ENCODE data around the gene SLC12A4. TPM values are rescaled to one million over a fixed set of nuclear protein-coding genes. Genes with fewer than 3 reads are reported as not detected.
A peak's percentile ranks its signal among the peaks of the same experiment; 100 is the strongest.

The SLC12A4 gene
- total RNA-seq, 4 donors from 2014 or later = 65.8 to 142 (median 81.3) TPM

- no peak for DNase-seq (ENCODE audit: extremely low spot score)
- intact Hi-C loops (cut with DNase I) = no loop called here
- Histone ChIP-seq H3K27ac (replicated peaks in 1 of 4) (peak overlapping the region; percentile 96 to 100 (median 98)), H3K27me3 (no peaks in the 10 kb centered on the region), H3K4me3 (peak overlapping the region in 1 of 4 donors; percentile 14), H3K4me1 (peaks cover 87 to 94% (median 92%) of the 10 kb centered on the region in 4 donors), H3K9me3 (no peaks in the 10 kb centered on the region), H3K36me3 (peaks cover 28 to 52% (median 46%) of the 10 kb centered on the region in 4 donors)
- TF ChIP-seq, protein P1, sequence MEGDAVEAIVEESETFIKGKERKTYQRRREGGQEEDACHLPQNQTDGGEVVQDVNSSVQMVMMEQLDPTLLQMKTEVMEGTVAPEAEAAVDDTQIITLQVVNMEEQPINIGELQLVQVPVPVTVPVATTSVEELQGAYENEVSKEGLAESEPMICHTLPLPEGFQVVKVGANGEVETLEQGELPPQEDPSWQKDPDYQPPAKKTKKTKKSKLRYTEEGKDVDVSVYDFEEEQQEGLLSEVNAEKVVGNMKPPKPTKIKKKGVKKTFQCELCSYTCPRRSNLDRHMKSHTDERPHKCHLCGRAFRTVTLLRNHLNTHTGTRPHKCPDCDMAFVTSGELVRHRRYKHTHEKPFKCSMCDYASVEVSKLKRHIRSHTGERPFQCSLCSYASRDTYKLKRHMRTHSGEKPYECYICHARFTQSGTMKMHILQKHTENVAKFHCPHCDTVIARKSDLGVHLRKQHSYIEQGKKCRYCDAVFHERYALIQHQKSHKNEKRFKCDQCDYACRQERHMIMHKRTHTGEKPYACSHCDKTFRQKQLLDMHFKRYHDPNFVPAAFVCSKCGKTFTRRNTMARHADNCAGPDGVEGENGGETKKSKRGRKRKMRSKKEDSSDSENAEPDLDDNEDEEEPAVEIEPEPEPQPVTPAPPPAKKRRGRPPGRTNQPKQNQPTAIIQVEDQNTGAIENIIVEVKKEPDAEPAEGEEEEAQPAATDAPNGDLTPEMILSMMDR (IDR thresholded peaks at IDR 0.05) = no peak
- no peak for TF ChIP-seq EP300 (IDR thresholded peaks at IDR 0.05)
- TF ChIP-seq POLR2AphosphoS5 (IDR thresholded peaks at IDR 0.05) = no peak
- no peak for TF ChIP-seq POLR2A (IDR thresholded peaks at IDR 0.05; ENCODE audit: low read depth)
- 48% methylated on average over 2 of the region's 2 CpGs for WGBS
Observed at GRCh38 chr16:67963292-67963661, 5.2 kb downstream of the SLC12A4 start.

GRCh38 chr16:67962135-67962534, 6.3 kb downstream of the SLC12A4 start:
- intact Hi-C loops (cut with DNase I) = no loop called here
- Histone ChIP-seq H3K36me3 (peaks cover 35 to 63% (median 57%) of the 10 kb centered on the region in 4 donors), H3K4me1 (peaks cover 86 to 90% (median 89%) of the 10 kb centered on the region in 4 donors), H3K27ac (replicated peaks in 1 of 4) (peak overlapping the region; percentile 50 to 100 (median 82)), H3K4me3 (no peak overlapping the region), H3K27me3 (no peaks in the 10 kb centered on the region), H3K9me3 (no peaks in the 10 kb centered on the region)
- 94% methylated on average over 6 of the region's 8 CpGs for WGBS
- DNase-seq (ENCODE audit: extremely low spot score) = no peak
- no peak for TF ChIP-seq POLR2A (IDR thresholded peaks at IDR 0.05; ENCODE audit: low read depth)
- TF ChIP-seq, protein P1 (IDR thresholded peaks at IDR 0.05) = no peak
- no peak for TF ChIP-seq POLR2AphosphoS5 (IDR thresholded peaks at IDR 0.05)
- no peak for TF ChIP-seq EP300 (IDR thresholded peaks at IDR 0.05)

- intact Hi-C loops (cut with DNase I) = no loop called here
- no CpG with 5 or more reads among the region's 13 CpGs for WGBS
- peaks cover 80 to 84% (median 83%) of the 10 kb centered on the region in 4 donors for H3K4me1 ChIP-seq
- H3K27ac ChIP-seq (replicated peaks in 1 of 4) = peak overlapping the region; percentile 50 to 100 (median 82)
- H3K9me3 ChIP-seq = no peaks in the 10 kb centered on the region
- H3K4me3 ChIP-seq = no peak overlapping the region
- TF ChIP-seq POLR2A (IDR thresholded peaks at IDR 0.05; ENCODE audit: low read depth) (no peak), POLR2AphosphoS5 (IDR thresholded peaks at IDR 0.05) (no peak), EP300 (IDR thresholded peaks at IDR 0.05) (no peak)
- TF ChIP-seq, protein P1 (IDR thresholded peaks at IDR 0.05) = no peak
- DNase-seq (ENCODE audit: extremely low spot score) = no peak
- H3K36me3 ChIP-seq = peaks cover 35 to 69% (median 60%) of the 10 kb centered on the region in 4 donors
- H3K27me3 ChIP-seq = no peaks in the 10 kb centered on the region
Observed at GRCh38 chr16:67961551-67961957, 6.9 kb downstream of the SLC12A4 start.

DNA sequence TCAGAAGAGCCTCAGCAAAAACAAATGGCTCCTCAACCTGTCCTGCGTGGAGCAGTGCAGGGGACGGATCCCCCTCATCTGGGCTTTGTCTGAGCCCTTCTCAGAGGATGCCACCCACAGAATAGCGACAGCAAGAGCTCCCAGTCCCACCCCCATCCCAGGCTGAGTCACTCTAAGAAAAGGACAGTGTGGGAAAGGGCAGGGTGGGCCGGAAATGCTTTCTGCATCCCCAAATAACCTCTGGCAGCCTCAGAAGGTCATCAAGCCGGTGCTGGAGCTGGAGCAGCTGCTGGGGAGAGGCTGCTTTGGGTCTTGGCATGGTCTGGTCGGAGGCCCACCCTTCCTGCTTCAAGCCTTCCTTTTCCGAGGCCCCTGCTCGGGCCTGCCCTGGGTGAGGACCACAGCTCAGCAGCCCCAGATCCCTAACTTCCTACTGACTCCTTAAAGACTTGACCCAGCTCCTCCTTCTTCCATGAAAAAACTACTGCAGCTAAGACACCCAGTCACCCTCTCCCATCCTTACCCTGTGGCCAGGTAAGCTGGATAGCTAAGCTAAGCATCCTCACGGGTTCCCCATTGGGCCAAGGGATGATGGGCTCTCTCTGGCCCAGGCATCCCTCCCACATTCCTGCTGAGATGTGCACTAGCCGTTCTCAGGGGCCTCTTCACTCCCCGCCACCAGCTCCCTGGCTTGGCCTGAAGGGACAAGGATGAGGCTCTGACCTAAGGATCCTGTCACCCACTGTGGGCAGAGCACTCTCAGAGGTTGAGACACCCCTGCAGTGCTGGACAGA, 8.7 kb downstream of the SLC12A4 start:
- H3K9me3 ChIP-seq = no peaks in the 10 kb centered on the region
- H3K36me3 ChIP-seq = peaks cover 40 to 87% (median 77%) of the 10 kb centered on the region in 4 donors
- H3K4me1 ChIP-seq = peaks cover 65 to 67% (median 67%) of the 10 kb centered on the region in 4 donors
- WGBS = 50% methylated on average over 8 of the region's 11 CpGs
- intact Hi-C loops (cut with DNase I) = no loop called here
- no peaks in the 10 kb centered on the region for H3K27me3 ChIP-seq
- TF ChIP-seq POLR2AphosphoS5 (IDR thresholded peaks at IDR 0.05) = peak; percentile 63 to 66
- TF ChIP-seq POLR2A (IDR thresholded peaks at IDR 0.05; ENCODE audit: low read depth) = no peak
- TF ChIP-seq EP300 (IDR thresholded peaks at IDR 0.05) = no peak
- TF ChIP-seq, protein P1 (IDR thresholded peaks at IDR 0.05) = no peak
- no peak for DNase-seq (ENCODE audit: extremely low spot score)
- no peak overlapping the region for H3K4me3 ChIP-seq
- H3K27ac ChIP-seq (replicated peaks in 1 of 4) = peak overlapping the region; percentile 50 to 100 (median 82)
